K562 (cell line): Measurements from ENCODE around the gene NXN. TPM values are rescaled to one million over a fixed set of nuclear protein-coding genes. Genes with fewer than 3 reads are reported as not detected.

Experiments
- ERF ChIP-seq: fragments of 450-650 bp; formaldehyde crosslinking; IDR thresholded peaks from 2 replicates; pipeline ENCODE4 v1.4.0; 2020; ENCODE audit warnings: mild to moderate bottlenecking, mixed read lengths
- HMGN3 ChIP-seq: IDR thresholded peaks from 2 replicates; pipeline ENCODE4 v1.6.1; 2011; ENCODE audit warnings: borderline replicate concordance, low read depth, mild to moderate bottlenecking, mixed read lengths, low read length; ENCODE audit not compliant: insufficient read length; ENCODE audit errors: extremely low read depth
- NRF1 ChIP-seq, 2 experiments: fragments of 450-650 bp; IDR thresholded peaks in 1 of 2; conservative IDR thresholded peaks in 1 of 2; 2 replicates each; pipeline ENCODE4 v1.6.1; 2014; ENCODE audit warnings: mild to moderate bottlenecking in 2 of 2
- PTBP1 ChIP-seq: fragments of 200-400 bp; formaldehyde crosslinking; IDR thresholded peaks from 2 replicates; pipeline ENCODE4 v1.6.1; 2017; ENCODE audit warnings: low read depth, low read length
- RBM34 ChIP-seq: fragments of 200-400 bp; formaldehyde crosslinking; IDR thresholded peaks from 2 replicates; pipeline ENCODE4 v1.6.1; 2018; ENCODE audit warnings: low read length, borderline replicate concordance; ENCODE audit not compliant: insufficient read depth
- SAFB ChIP-seq: fragments of 200-400 bp; formaldehyde crosslinking; IDR thresholded peaks from 2 replicates; pipeline ENCODE4 v1.6.1; 2017; ENCODE audit warnings: low read depth, low read length, borderline replicate concordance
- SIX5 ChIP-seq, 2 experiments: IDR thresholded peaks; 2 replicates each; pipeline ENCODE4 v1.6.1; 2011; ENCODE audit warnings: low read length in 2 of 2, borderline replicate concordance in 1 of 2, low read depth in 1 of 2, mild to moderate bottlenecking in 1 of 2, moderate library complexity in 1 of 2; ENCODE audit not compliant: insufficient read depth in 1 of 2
- SMARCB1 ChIP-seq: IDR thresholded peaks from 2 replicates; pipeline ENCODE4 v1.6.1; 2011; ENCODE audit warnings: improper control_type of control experiment, low read depth; ENCODE audit not compliant: insufficient read length
- SOX6 ChIP-seq: fragments of 450-650 bp; IDR thresholded peaks from 2 replicates; pipeline ENCODE4 v1.6.1; 2014; ENCODE audit warnings: mild to moderate bottlenecking
- STAT5A ChIP-seq: IDR thresholded peaks from 2 replicates; pipeline ENCODE4 v1.6.1; 2012; ENCODE audit warnings: low read length, inconsistent platforms, borderline replicate concordance
- TOE1 ChIP-seq, 2 experiments: fragments of 450-650 bp in 1 of 2; sonication (generic) in 1 of 2; formaldehyde crosslinking in 1 of 2; IDR thresholded peaks; 2 replicates each; pipeline versions ENCODE4 v1.7.1 to v1.8.0; 2016 to 2022; ENCODE audit warnings: borderline replicate concordance in 2 of 2, mild to moderate bottlenecking in 2 of 2, antibody characterized with exemption in 1 of 2, inconsistent platforms in 1 of 2, low read depth in 1 of 2, missing genetic modification reagents in 1 of 2, moderate library complexity in 1 of 2
- ZBTB17 ChIP-seq: fragments of 450-650 bp; formaldehyde crosslinking; IDR thresholded peaks from 2 replicates; pipeline ENCODE4 v1.4.0; 2020; ENCODE audit warnings: mild to moderate bottlenecking
- ZFP36 ChIP-seq: fragments of 150-350 bp; IDR thresholded peaks from 2 replicates; pipeline ENCODE4 v1.6.1; 2018; ENCODE audit warnings: low read length, low read depth; ENCODE audit not compliant: partially characterized antibody
- ZNF23 ChIP-seq: fragments of 250-450 bp; sonication (Bioruptor Pico); IDR thresholded peaks from 2 replicates; pipeline ENCODE4 v1.4.0; 2020; ENCODE audit warnings: mild to moderate bottlenecking
- ZNF583 ChIP-seq: fragments of 250-450 bp; sonication (Bioruptor Pico); IDR thresholded peaks from 2 replicates; pipeline ENCODE4 v1.4.0; 2020
- polyA plus RNA-seq, 8 experiments: library from polyadenylated mRNA; depleted of rRNA in 4 of 8; stranded (reverse) in 5 of 8; unstranded in 3 of 8; fragments of >200 nt; fragmentation: Nextera tagmentation in 2 of 8; fragmentation: Illumina TruSeq in 1 of 8; extraction: Ambion mirVana in 2 of 8; extraction: Trizol in 1 of 8; gene quantifications; 2 replicates each; pipeline versions ENCODE4 v1.2.1 to v1.2.3, GENCODE V29; 2011 to 2014; ENCODE audit warnings: inconsistent platforms in 1 of 8, missing spikeins in 1 of 8
- total RNA-seq, 7 experiments: library from RNA; depleted of rRNA in 6 of 7; stranded (reverse); fragments of >200 nt in 6 of 7; fragmentation: Illumina TruSeq in 2 of 7; extraction: Trizol in 2 of 7; gene quantifications; 2 replicates each; pipeline versions ENCODE4 v1.2.1 to v1.2.3, GENCODE V29; 2011 to 2021; ENCODE audit warnings: low replicate concordance in 1 of 7
- TF ChIP-seq, protein P1 (sequence below): fragments of 250-450 bp; sonication (Bioruptor Pico); IDR thresholded peaks from 2 replicates; pipeline ENCODE4 v1.4.0; 2020; ENCODE audit warnings: mild to moderate bottlenecking, moderate library complexity, borderline replicate concordance
- TF ChIP-seq, protein P2 (sequence below): IDR thresholded peaks from 2 replicates; pipeline ENCODE4 v1.6.1; 2014; ENCODE audit warnings: antibody characterized with exemption
- TF ChIP-seq, protein P3 (sequence below): sonication (generic); formaldehyde crosslinking; IDR thresholded peaks from 2 replicates; pipeline ENCODE4 v1.8.1; 2023; ENCODE audit warnings: mild to moderate bottlenecking, missing genetic modification reagents

The NXN gene
- total and polyA plus RNA-seq, 9 of the 15 experiments (the other 6 are each of a cell fraction or from before 2014, with no cell fraction given) = 0.08 to 0.39 (median 0.29) TPM; not detected in 5

DNA sequence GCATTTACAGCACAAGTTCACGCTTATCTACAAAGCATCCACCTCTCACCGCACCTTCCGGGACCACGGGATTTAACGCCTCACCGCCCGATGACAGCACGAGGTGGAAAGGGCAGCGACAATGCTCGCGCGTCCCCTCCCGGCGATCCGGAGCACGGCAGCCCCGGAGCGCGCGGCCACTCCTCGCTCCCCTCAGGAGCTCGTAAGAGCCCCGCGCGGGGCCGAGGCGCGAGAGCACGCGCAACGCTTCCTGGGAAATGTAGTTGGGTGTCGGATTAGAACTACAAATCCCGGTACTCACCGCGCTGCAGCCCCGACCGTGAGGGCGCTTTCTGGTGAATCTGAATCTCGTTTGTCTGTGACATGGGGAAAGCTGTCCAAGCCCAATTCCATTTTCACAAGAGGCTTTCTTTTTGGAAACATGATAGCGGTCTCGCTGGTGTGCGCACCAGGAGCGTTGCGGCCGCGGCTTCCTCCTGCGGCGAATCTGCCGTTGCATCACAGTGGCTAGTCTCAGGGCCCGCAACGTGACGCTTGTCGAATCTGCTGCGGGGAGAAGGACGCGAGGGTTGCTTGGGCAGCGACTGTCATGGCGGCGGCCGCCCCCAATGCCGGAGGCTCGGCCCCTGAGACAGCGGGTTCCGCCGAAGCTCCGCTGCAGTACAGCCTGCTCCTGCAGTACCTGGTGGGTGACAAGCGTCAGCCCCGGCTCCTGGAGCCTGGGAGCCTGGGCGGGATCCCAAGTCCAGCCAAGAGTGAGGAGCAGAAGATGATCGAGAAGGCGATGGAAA is 17.2 kb upstream of the NXN start, which contains the start of gene TIMM22 (continued):
- TF ChIP-seq TOE1 (IDR thresholded peaks at IDR 0.05; ENCODE audit: borderline replicate concordance) = peak; percentile 78; the same call in 1 of the 2 replicates
- no peak for TF ChIP-seq TOE1 (CRISPR knock-in tag; IDR thresholded peaks at IDR 0.05; ENCODE audit: borderline replicate concordance, low read depth)
- TF ChIP-seq ZFP36 = no peak
- TF ChIP-seq SIX5 (IDR thresholded peaks at IDR 0.05; ENCODE audit: borderline replicate concordance in 1 of 2, insufficient read depth in 1 of 2, low read depth in 1 of 2, low read length in 2 of 2) = peak; percentile 73 to 75
- TF ChIP-seq SOX6 = peak; percentile 91
- 0 out of 2 replicates have a peak, but pooled peaks have one; percentile 16 for TF ChIP-seq SAFB
- no peak for TF ChIP-seq RBM34
- TF ChIP-seq PTBP1 = no peak
- TF ChIP-seq ERF (CRISPR knock-in tag) = 0 out of 2 replicates have a peak, but pooled peaks have one; percentile 57
- no peak; the same call in 1 of the 2 replicates for TF ChIP-seq ZNF583 (CRISPR knock-in tag)
- no peak for TF ChIP-seq ZNF23
- 0 out of 2 replicates have a peak, but pooled peaks have one; percentile 48 for TF ChIP-seq ZBTB17 (CRISPR knock-in tag)
- TF ChIP-seq HMGN3 = no peak
- TF ChIP-seq, protein P1, sequence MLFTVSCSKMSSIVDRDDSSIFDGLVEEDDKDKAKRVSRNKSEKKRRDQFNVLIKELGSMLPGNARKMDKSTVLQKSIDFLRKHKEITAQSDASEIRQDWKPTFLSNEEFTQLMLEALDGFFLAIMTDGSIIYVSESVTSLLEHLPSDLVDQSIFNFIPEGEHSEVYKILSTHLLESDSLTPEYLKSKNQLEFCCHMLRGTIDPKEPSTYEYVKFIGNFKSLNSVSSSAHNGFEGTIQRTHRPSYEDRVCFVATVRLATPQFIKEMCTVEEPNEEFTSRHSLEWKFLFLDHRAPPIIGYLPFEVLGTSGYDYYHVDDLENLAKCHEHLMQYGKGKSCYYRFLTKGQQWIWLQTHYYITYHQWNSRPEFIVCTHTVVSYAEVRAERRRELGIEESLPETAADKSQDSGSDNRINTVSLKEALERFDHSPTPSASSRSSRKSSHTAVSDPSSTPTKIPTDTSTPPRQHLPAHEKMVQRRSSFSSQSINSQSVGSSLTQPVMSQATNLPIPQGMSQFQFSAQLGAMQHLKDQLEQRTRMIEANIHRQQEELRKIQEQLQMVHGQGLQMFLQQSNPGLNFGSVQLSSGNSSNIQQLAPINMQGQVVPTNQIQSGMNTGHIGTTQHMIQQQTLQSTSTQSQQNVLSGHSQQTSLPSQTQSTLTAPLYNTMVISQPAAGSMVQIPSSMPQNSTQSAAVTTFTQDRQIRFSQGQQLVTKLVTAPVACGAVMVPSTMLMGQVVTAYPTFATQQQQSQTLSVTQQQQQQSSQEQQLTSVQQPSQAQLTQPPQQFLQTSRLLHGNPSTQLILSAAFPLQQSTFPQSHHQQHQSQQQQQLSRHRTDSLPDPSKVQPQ = 0 out of 2 replicates have a peak, but pooled peaks have one; percentile 40
- peak; percentile 89 to 91 for TF ChIP-seq NRF1 (conservative IDR thresholded peaks at IDR 0.05 in 1 of 2, IDR thresholded peaks at IDR 0.05 in 1 of 2)
- TF ChIP-seq, protein P2, sequence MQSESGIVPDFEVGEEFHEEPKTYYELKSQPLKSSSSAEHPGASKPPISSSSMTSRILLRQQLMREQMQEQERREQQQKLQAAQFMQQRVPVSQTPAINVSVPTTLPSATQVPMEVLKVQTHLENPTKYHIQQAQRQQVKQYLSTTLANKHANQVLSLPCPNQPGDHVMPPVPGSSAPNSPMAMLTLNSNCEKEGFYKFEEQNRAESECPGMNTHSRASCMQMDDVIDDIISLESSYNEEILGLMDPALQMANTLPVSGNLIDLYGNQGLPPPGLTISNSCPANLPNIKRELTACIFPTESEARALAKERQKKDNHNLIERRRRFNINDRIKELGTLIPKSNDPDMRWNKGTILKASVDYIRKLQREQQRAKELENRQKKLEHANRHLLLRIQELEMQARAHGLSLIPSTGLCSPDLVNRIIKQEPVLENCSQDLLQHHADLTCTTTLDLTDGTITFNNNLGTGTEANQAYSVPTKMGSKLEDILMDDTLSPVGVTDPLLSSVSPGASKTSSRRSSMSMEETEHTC = peak; percentile 80
- TF ChIP-seq SMARCB1 = no peak
- TF ChIP-seq, protein P3, sequence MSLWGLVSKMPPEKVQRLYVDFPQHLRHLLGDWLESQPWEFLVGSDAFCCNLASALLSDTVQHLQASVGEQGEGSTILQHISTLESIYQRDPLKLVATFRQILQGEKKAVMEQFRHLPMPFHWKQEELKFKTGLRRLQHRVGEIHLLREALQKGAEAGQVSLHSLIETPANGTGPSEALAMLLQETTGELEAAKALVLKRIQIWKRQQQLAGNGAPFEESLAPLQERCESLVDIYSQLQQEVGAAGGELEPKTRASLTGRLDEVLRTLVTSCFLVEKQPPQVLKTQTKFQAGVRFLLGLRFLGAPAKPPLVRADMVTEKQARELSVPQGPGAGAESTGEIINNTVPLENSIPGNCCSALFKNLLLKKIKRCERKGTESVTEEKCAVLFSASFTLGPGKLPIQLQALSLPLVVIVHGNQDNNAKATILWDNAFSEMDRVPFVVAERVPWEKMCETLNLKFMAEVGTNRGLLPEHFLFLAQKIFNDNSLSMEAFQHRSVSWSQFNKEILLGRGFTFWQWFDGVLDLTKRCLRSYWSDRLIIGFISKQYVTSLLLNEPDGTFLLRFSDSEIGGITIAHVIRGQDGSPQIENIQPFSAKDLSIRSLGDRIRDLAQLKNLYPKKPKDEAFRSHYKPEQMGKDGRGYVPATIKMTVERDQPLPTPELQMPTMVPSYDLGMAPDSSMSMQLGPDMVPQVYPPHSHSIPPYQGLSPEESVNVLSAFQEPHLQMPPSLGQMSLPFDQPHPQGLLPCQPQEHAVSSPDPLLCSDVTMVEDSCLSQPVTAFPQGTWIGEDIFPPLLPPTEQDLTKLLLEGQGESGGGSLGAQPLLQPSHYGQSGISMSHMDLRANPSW = no peak
- TF ChIP-seq STAT5A = no peak
